ENCODE data around the gene PDK3. TPM values are rescaled to one million over a fixed set of nuclear protein-coding genes. Genes with fewer than 3 reads are reported as not detected.

The PDK3 gene
- 7.9 TPM for total RNA-seq
- long read RNA-seq, transcript PDK3-202 (12 exons, 1,921 nt) = major isoform, 5 of 7 reads
- long read RNA-seq, partial matches to known transcripts = 1 of 7 reads
- long read RNA-seq, other reads (novel, unspliced or antisense) = 1 of 7 reads

DNA sequence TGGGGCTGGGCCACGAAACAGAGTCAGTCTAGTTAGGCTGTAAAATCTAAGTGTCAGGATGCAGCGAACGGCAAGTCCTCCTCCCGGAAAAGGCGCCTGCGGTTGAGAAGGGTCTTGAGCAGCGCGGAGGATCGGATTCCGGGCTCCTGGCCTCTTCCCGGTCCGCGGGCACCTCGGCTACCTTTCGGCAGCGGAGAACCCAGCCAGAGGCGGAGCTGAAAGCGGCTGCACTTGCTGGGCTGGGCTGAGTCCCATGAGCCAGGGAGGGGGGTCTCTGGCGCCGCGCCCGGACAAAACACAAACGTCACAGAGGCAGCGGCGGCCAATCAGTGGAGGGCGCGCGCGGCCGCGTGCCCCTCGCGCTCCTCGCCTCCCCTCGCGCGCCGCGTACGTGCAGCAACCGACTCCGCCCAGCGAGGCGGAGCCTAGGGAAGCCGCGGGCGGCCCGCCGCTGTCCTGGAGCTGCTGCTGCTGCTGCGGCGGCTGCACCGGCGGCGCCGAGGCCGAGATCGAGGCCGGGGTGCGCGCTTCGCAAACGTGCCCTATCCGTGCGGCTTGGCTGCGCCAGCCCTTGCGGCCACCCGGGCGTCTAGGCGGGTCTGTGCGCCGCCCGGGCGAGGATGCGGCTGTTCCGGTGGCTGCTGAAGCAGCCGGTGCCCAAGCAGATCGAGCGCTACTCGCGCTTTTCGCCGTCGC lies at the start of gene PDK3:
TSS of gene PDK3 (plus strand) at position 451 of the 696 bp plus-strand sequence. CDS start at position 621, 170 bp downstream.
- peak; percentile 95 for DNase-seq
- intact Hi-C loops (cut with micrococcal nuclease) = no loop called here
- peak; percentile 100 for ATAC-seq

DNA sequence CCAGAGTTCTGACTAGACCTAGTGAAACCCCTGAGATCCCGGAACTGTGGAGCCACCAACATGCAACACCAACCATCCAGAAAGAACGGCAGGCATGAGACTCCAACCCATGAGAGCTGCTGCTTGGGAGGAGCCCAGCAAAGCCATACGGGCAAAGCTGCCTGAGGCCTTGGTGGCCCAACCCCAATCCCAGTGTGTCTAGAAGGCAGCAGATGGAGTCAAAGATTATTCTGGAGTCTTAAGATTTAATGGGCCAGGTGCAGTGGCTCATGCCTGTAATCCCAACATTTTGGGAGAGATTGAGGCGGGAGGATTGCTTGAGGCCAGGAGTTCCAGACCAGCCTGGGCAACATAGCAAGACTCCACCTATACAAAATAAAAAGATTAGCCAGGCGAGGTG lies 49.2 kb upstream of the PDK3 start:
- intact Hi-C loops (cut with micrococcal nuclease) = no loop called here
- DNase-seq = no peak
- no peak for ATAC-seq

DNA sequence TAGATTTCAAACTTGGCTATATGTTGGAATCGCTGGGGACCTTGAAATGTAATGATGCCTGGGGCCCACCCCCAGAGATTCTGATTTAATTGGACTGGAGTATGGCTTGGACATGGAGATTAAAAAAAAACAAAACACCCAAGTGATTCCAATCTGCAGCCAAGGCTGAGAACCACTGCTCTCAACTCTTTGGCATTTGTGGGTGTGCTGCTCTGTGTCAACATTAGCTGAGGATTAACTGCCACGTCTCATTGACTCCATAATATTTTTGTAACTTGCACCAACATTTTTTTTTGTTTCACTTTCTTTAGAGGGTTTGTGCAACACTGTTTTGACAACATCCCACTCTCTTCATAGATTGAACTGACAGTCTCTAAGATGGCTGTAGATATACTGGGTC lies 41.1 kb upstream of the PDK3 start:
- ATAC-seq (no peak), DNase-seq (no peak)
- intact Hi-C loops (cut with micrococcal nuclease) = no loop called here

DNA sequence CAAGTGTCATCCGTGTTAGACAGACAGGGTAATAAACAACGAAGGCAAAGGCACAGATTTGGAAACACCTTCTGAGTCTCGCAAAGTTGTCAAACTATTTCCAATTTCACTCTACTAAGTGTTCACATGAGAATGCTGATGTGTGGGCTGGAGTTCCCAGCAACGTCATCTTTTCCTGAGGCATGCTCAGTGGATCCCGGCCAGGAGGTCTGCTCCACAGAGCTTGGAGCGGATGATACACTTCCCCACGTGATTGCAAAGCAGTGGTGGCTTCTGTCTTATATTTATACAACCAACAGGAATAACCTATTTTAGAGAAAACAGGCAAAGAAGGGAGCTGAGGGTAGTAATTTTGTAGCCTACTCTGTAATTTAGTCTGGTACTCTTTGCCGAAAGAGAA lies 40.1 kb upstream of the PDK3 start:
- ATAC-seq (peak; percentile 71), DNase-seq (peak; percentile 61)
- intact Hi-C loops (cut with micrococcal nuclease) = no loop called here

DNA sequence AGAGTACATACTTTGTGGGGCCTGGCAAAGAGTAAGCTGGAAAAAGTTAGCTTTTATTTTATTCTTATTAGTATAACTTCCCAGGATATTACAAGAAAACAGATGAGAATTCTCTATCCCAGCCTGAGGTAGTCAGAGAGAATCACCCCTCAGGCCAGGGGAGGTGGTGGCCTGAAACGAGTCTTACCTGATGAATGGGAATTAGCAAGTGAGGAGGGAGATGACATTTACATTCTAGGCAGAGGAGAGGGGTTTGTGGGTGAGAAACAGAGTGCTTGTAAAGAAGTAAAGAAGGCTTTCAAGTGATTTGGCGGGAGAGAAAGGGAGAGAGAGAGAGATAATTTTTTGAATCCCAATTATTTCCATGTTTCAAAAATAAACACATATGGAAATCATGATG lies 39.3 kb upstream of the PDK3 start:
- ATAC-seq = no peak
- intact Hi-C loops (cut with micrococcal nuclease) = no loop called here
- no peak for DNase-seq

DNA sequence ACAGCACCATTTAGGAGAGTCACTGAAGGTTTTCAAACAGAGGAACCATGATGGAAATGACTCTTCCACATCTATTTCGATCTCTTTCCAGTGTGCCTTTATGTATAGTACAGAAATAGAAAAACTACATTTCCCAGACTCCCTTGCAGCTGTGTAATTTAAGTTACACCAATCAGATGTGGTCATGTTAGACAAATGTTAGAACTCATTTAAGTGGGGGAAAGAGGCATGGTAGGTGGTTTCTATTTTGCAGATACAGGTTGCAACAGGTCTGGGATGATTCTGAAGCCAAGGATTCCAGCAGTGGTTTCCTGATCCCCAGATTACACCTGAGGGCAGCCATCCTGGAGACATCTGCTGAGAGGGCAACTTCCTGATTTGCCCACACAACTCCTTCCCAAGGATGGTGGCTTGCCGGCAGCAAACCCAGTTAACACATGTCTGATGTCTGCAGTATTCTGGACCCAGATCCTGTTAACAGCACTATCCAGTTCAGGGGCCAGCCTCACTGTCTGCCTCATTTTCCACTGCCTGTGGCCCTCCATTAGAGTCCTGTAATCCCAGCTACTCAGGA lies 38.7 kb upstream of the PDK3 start:
- intact Hi-C loops (cut with micrococcal nuclease) = no loop called here
- ATAC-seq (no peak), DNase-seq (no peak)

DNA sequence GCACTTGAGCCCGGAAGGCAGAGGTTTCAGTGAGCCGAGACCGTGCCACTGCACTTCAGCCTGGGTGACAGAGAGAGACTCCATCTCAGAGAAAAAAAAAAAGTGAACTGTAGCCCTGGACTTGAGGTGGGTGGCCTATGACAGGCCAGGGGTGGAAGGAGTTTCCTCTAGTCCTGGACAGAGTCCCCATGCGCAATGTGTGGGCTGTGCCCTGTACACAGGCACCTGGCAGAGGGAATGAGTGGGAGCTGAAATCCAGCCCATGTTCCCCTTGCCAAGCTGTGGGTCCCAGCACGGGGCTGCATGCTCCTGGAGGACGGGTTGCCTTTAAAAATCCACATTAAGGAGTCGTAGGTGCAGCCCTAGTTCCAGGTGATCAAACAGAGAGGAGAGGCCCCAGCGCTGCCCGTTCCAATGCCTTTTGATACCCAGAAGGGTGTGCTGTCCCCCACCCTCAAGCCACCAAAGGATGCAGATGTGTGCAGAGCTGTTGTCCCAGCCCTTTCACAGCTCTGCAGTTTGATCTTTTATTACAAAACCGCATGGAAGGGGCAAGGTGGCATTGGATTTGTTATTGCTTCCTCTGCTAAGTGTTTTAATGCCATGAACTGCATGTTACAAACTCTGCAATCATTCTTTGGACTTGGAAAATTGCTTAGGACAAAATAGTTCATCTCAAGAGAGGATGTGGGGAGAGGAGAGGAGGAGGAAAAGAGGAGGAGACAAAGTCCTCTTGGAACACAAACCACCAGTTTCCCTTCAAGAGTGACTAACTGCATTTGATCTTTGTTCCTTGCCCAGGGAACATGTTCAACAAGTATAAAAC lies 38.0 kb upstream of the PDK3 start:
- DNase-seq = no peak
- intact Hi-C loops (cut with micrococcal nuclease) = no loop called here
- peak; percentile 54 for ATAC-seq

DNA sequence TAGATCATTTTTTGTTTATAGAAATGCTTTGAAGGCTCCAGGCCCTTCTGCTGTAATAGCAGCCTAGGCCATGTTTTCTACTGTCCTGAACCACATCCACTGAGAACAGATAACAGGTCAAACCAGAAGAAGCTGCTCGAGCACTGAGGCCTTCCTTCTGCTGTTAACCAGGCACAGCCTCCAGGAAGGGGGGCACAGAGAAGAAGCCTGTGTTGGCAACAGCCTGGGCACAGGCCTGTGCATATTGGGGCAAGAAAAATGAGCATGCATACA lies 37.4 kb upstream of the PDK3 start:
- DNase-seq = no peak
- ATAC-seq = no peak
- intact Hi-C loops (cut with micrococcal nuclease) = no loop called here

DNA sequence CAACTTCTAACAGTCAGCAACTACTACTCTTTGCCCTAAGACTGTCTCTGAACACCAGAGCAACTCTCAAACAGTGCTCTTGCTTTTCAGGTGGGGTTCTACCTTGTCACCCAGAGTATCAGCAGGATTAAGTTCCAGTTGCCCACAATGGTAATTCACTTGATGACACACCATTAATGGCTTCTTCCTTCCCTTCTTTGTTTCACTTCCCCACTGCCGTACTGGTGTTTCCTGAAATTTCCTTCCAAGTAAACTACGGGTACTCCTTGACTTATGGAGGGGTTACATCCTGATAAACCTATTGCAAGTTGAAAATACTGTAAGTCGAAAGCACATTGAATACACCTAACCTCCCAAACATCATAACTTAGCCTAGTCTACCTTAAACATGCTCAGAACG lies 36.6 kb upstream of the PDK3 start:
- no peak for DNase-seq
- no peak for ATAC-seq
- intact Hi-C loops (cut with micrococcal nuclease) = no loop called here

DNA sequence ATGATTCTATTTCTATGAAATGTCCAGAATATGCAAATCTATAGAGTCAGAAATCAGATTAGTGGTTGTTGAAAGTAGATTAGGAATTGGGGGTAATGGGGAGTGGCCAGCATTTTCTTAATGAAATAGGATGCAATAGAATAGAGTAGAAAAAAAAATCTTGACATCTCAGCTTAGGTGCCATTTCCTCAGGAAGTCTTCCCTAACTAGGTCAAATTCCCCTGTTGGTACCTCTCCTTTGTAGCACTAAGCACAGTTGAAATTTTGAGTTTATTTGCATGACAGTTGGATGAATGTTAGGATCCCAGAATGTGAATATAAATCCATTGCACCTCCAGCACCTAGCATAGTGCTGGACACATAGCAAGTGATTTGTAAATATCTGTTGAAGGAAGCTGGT lies 30.0 kb upstream of the PDK3 start:
- ATAC-seq (no peak), DNase-seq (no peak)
- intact Hi-C loops (cut with micrococcal nuclease) = no loop called here

DNA sequence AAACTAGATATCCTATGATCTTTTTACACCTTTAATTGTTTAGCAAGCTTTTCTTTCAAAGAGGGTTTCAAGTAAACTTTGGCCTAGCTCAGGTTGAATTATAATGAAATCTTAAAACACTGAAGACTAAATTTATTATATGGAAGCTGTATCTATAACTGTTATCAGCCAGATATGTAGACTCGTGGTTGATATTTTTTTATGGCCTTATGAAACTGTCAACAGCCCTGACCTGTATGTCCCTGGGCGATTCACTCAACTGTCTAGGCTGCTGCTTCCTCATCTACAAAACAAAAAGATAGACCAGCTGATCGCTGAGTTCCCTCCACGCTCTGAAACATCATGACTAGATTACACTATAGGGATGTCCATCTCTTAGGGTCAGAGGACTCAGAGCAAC lies 21.2 kb upstream of the PDK3 start:
- no peak for DNase-seq

DNA sequence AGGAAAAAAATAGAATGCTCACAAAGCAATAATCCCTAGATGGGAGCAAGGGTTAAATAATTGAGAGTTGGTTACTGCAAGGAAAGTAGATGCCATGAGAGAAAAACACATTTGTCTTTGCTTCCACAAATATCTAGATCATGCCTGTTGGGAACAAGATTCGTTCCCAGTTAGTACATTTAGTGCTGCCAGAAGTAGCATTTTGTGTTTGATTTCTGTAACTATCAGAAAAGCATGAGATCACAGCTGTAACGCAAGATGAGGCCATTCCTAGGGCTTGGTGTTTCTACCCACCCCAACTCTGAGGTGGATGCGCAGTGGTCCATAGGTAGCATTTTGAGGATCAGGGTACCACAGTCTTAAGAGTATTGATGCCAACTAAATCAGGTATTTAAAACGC lies 20.4 kb upstream of the PDK3 start:
- intact Hi-C loops (cut with micrococcal nuclease) = no loop called here
- no peak for DNase-seq
- peak; percentile 25 for ATAC-seq

More for the DNA sequence above, 21.2 kb upstream of the PDK3 start:
- no peak for ATAC-seq
- intact Hi-C loops (cut with micrococcal nuclease) = no loop called here

DNA sequence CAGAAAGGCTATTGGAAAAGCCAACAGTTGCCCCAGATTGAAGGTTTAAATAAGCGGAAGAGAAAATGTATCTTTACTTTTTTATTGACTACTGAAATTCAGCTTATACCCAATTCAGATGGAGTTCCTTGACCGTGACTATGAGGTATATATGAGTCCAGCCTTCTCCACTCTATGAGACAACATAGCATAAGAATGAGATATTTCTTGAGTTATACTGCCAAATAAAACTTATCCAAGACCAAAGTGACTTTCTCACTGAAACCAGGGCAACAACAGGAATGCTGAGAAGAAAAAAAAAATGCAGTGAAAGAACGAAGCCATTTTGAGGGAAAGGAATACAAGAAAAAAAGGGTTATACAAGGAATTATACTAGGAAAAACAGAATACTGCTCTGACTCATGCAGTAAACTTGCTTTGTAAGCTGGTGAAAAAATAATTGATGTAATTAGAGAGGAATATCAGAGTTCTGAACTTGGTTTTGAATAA lies 16.3 kb upstream of the PDK3 start:
- DNase-seq (no peak), ATAC-seq (no peak)
- intact Hi-C loops (cut with micrococcal nuclease) = no loop called here

DNA sequence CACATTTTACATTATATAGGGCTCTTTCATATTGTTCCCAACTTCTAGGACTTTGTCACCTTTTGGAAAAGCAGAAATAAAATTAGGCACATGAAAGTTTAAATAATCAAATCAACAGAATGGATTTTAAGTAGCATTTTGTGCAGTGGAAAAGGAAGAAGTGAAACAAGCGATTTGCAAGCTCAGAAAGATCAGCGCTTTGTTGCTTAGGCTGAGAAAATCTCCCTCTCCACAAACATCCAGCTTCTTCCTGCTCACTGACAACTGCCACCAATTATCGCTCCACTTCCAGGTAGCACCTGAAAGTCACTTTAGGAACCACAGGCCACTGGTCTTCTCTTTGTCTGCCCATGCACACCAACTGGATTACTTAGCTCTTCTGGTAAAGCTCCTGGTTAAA lies 2.0 kb upstream of the PDK3 start:
- no peak for ATAC-seq
- DNase-seq = no peak
- intact Hi-C loops (cut with micrococcal nuclease) = no loop called here

DNA sequence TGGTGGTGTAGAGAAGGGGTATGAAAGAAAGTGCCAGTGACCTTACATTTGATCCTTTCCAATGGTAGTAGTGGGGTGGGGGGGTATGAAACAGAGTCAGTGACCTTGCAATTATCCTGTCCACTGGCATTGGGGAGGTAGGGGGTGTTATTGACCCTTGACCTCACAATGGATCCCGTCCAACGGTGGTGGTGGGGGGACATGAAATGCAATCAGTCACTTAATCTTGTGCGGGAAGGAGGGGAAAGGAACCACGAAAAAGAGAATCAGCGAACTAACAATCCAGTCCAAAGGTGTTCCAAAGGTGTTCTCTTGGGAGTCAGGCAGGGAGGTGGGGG lies 619 bp upstream of the PDK3 start:
- intact Hi-C loops (cut with micrococcal nuclease) = no loop called here
- no peak for DNase-seq
- no peak for ATAC-seq

DNA sequence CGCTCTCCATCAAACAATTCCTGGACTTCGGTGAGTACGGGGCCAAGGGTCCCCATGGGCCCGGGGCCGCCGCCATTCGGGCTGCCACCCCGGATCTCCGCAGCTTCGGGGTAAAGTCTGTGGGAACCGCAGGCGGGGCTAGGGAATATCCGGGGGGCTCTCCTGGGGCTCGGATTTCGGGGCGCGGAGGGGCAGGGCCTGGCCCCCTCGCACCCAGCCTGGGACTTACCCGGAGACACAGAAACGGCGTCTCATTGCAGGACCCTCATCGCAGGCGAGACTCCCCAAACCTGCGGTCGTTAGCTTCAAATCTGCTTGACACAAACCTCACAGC lies 413 bp downstream of the PDK3 start:
- DNase-seq (no peak), ATAC-seq (no peak)
- intact Hi-C loops (cut with micrococcal nuclease) = no loop called here

DNA sequence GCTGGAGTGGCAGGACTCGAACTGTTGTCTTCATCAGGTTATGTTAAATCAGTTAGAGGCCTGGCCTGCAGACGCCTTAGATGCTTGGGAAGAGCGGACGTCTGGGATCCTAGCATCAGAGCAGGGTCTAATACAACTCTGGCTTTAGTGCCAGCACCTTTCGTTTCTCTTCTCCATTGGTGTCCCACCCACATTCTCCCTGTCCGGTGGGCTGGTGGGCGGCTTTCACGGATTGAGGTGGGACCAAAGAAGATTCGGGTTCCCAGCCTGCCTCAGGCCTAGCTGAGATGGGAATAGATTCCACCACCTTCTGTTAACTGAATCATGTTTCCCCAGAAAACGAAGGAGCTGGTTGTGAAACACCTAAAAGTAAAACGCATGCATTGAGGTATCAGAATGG lies 939 bp downstream of the PDK3 start:
- no peak for ATAC-seq
- intact Hi-C loops (cut with micrococcal nuclease) = no loop called here
- DNase-seq = no peak

DNA sequence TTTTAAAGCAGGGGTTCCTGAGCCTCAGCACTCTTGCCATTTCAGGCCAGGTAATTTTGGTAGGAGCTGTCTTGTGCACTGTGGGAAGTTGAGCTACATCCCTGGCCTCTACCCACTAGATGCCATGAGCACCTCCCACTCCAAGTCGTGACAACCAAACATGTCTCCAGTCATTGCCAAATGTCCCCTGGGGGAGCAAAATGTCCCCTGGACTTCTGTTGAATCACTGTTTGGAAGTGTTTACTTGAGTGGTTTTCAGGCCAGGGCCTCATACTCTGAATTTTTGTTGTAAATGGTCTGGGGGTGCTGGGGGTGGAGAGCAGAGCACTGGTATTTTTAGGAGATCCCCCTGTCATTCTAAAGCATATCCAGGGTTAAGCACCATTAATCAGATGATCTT lies 3.2 kb downstream of the PDK3 start:
- ATAC-seq (no peak), DNase-seq (no peak)
- intact Hi-C loops (cut with micrococcal nuclease) = no loop called here

DNA sequence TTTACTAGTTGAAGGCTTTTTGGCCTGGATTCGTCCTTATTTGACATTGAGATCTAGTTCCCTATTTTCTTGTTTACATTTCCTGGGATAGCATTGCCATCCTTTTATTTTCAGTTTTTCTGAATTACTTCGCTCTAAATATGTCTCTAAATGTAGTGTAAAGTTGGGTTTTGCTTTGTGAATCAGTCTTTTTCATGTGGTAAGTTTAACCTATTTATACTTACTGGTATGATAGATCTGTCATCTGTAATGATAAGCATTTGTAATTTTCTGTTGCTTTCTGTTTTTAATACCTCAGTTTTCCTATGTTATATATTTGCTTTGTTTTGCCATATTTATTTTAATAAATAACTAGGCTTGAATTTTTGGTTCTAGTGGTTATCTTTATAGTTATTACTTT lies 6.7 kb downstream of the PDK3 start:
- ATAC-seq (no peak), DNase-seq (no peak)
- intact Hi-C loops (cut with micrococcal nuclease) = no loop called here

DNA sequence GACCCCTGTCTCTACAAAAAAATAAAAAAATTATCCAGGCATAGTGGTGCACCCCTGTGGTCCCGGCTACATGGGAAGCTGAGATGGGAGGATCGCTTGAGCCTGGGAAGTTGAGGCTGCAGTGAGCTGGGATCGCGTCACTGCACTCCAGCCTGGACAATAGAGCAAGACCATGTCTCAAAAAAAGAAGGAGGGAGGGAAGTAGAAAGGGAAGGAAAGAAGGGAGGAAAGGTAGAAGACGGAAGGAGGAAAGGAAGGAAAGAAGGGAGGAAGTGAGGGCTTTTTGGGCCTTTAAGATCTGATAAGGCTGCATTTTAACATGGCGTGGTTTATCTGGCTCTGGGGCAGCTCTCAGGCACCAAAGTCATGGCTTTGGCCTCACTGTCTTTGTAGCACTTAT lies 10.4 kb downstream of the PDK3 start:
- ATAC-seq = no peak
- no peak for DNase-seq
- intact Hi-C loops (cut with micrococcal nuclease) = no loop called here

DNA sequence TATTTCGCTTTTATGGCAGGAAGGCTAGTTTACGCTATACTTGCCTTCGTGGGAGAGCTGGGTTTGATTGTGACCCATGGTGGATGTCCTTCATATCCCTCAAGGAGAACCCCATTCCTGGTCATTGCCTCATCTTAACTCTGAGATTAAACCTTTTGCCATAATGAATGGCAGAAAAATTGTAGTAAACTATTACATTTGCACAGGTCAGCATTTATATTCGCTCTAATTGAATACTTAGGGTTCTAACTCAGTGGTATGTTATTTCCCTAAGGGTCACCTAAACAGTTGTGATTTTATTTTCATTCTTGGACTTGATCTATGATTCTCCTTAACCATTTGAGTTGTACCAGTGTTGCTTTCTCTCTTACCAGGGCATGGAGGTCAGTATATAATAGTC lies 13.4 kb downstream of the PDK3 start:
- DNase-seq (no peak), ATAC-seq (no peak)
- intact Hi-C loops (cut with micrococcal nuclease) = no loop called here

Data from left ventricle myocardium superior (tissue), 1 donor.